H1 (cell line): ENCODE data around the gene ANKRD13B.

Experiments used
- CREB1 ChIP-seq: IDR thresholded peaks from 2 replicates; pipeline ENCODE4 v1.6.1; 2012; ENCODE audit warnings: inconsistent platforms
- CTCF ChIP-seq, 3 experiments: IDR thresholded peaks; 1 replicate in 2 of 3; 2 replicates in 1 of 3; pipeline versions ENCODE4 v1.5.1 to v1.6.1; 2011; ENCODE audit warnings: low read length in 3 of 3, mild to moderate bottlenecking in 3 of 3, inconsistent platforms in 2 of 3, low read depth in 1 of 3, moderate library complexity in 1 of 3; ENCODE audit not compliant: insufficient read depth in 1 of 3; ENCODE audit errors: control extremely low read depth in 1 of 3
- EZH2 ChIP-seq: fragments of 200-600 bp; sonication (generic); IDR thresholded peaks from 2 replicates; pipeline ENCODE4 v1.7.1; 2012; ENCODE audit warnings: low read depth, mild to moderate bottlenecking, moderate library complexity, low read length, inconsistent platforms; ENCODE audit not compliant: severe bottlenecking
- POLR2A ChIP-seq, 2 experiments: IDR thresholded peaks; 1 replicate in 1 of 2; 2 replicates in 1 of 2; pipeline ENCODE4 v1.6.1; 2011; ENCODE audit warnings: low read depth in 2 of 2, low read length in 2 of 2, mild to moderate bottlenecking in 2 of 2; ENCODE audit errors: control extremely low read depth in 1 of 2

- TF ChIP-seq CTCF (IDR thresholded peaks at IDR 0.05; ENCODE audit: control extremely low read depth in 1 of 3, insufficient read depth in 1 of 3, low read depth in 1 of 3, low read length in 3 of 3) = no peak
- TF ChIP-seq EZH2 = no peak
- TF ChIP-seq POLR2A (IDR thresholded peaks at IDR 0.05; ENCODE audit: control extremely low read depth in 1 of 2, low read depth in 2 of 2, low read length in 2 of 2) = no peak
- TF ChIP-seq CREB1 = no peak
Observed at GRCh38 chr17:29576214-29577000, 16.5 kb upstream of the ANKRD13B start.
